Activated T-cell treated with anti-CD3 and anti-CD28 coated beads, Interleukin-2, amount 50 U/mL, for 1 hour (primary cell): ENCODE results near the gene TTC9B.
"Not testable (repeated sequence)": the region's sequence is repeated elsewhere in the genome, so short reads cannot be mapped to it uniquely, and the experiment has no call there.

ENCODE experiments used
- DNase-seq: peaks from one replicate; pipeline ENCODE4 v3.0.0-alpha.2; 2020

The TTC9B gene

GRCh38 chr19:40210889-40211288 lies 7.3 kb downstream of the TTC9B start:
- no peak for DNase-seq

- DNase-seq, result no peak
Measured at GRCh38 chr19:40208602-40209001, 9.6 kb downstream of the TTC9B start.

- no peak for DNase-seq
Measured at GRCh38 chr19:40205760-40206159, 12.4 kb downstream of the TTC9B start.

- no peak for DNase-seq
Measured at GRCh38 chr19:40204381-40204780, 13.8 kb downstream of the TTC9B start.

DNA sequence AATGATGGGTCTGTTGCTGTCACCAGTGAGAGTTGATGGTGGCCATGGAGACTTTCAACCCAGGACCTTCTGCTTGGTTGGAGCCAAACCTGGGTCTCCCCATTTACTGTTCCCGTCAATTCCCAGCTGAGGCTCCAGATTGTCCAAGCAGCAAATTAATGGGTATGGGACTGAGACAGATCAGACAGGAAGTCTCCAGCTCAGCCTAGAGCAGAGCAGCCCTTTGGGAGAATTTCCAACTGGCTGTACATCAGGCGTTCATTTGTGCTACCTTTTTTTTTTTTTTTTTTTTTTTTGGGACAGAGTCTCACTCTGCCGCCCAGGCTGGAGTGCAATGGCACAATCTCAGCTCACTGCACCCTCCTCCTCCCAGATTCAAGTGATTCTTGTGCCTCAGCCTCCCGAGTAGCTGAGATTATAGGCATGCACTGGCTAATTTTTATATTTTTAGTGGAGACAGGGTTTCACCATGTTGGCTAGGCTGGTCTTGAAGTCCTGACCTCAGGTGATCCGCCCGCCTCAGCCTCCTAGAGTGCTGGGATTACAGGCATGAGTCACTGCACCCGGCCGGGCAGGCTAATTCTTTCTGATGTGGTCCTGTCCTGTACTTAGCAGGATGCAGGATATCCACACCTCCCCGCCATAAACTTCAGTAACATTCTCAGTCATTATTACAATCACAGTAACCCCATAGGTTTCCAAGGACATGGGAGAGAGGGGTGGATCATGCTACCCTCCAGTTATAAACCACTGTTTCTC lies 17.7 kb downstream of the TTC9B start:
- no peak for DNase-seq

GRCh38 chr19:40198272-40198990 lies 19.8 kb downstream of the TTC9B start:
- DNase-seq, result no peak

- DNase-seq, result no peak
Measured at GRCh38 chr19:40193587-40193849, 24.7 kb downstream of the TTC9B start.

DNA sequence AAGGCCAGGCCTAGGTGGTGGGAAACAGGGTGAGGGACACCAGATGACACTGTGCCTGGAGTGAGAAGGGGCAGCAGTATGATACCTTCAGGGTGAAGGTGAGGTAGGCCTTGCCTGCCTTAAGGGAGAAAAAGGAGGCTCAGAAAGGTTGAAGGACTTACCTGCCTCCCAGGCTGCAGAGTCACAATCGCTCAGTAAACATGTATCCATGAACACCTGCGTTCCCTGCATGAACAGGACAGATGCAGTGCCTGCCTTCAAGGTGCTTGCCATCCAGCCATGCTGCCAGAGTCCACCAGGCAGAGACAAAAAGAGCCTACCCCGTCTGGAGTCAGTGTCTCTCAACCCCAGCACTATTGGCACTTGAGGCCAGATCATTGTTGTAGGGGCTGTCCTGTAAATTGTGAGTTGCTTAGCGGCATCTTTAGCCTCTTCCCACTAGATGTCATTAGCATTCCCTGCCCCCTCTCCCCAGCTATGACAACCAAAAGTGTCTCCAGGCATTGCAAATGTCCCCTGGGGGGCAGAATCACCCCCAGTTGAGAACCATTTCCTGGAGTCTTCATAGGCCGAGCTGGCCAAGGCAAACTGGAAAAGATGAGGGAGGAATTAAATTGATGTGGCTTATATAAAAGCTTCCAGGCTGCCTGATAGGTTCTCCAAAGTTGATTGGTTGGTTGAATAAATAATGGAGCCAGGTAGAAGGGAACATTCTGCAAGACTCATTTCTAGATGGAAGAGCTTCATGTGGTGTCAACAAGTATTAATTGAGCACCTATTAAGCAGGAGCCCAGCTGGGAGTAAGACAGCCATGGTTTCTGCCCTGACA lies 25.2 kb downstream of the TTC9B start:
- no peak for DNase-seq

- DNase-seq, result peak; percentile 31
Measured at GRCh38 chr19:40191836-40192646, 26.1 kb downstream of the TTC9B start.

- DNase-seq, result peak; percentile 82
Measured at GRCh38 chr19:40190891-40191835, 27.0 kb downstream of the TTC9B start, which contains the start of gene MAP3K10. MAP3K10 (plus strand) TSS chr19:40191426; CDS start chr19:40192032, 606 bp downstream.

GRCh38 chr19:40184273-40184672 lies 33.9 kb downstream of the TTC9B start:
- no peak for DNase-seq

- no peak for DNase-seq
Measured at GRCh38 chr19:40178756-40179155, 39.4 kb downstream of the TTC9B start.

DNA sequence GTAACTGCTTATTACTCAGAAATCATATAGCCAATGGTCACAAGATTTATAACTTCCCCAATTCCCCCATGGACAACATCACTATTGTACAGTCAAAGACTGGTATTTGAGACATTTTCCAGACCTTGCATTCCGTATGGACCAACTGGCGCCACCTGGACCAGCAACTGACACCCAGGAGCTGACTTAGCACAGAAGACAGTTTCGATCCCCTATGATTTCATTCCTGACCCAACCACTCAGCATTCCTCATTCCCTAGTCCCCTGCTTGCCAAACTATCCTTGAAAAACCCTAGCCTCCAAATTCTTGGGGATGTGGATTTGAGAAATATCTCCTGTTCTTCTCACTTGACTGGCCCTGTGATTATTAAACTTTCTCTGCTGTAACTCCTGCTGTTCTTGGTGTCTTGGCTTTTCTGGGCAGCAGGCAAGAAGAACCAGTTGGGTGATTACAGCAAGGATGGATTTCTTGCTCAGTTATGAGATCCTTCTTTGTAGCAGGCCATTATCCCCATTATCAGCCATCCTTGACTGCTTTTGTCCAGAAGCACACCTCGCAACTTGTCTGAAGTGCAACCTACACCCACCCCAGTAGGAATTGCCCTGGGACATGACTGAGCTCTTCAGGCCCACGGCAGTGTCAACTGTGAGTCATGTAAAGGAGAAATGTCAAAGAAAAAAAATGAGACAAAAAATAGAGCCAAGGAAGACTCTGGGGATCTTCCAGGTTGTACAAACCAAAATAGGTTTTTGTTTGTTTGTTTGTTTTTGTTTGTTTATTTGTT lies 40.7 kb downstream of the TTC9B start:
- DNase-seq, result no peak

DNA sequence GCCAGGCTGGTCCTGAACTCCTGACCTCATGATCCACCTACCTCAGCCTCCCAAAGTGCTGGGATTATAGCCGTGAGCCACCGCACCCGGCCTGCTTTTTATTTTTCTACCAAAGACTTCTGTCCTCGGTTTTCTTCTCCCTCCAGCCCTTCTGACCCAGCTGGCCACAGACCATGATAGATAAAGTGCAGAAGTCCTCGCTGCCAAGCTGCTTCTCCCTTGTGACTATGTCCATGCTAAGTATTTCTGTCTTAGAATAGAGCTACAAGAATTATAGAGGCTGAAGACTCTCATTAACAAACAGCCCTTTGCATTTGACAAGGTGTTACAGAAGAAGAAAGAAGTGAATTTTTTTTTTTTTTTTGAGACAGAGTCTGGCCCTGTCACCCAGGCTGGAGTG lies 42.4 kb downstream of the TTC9B start:
- DNase-seq, result no peak

DNA sequence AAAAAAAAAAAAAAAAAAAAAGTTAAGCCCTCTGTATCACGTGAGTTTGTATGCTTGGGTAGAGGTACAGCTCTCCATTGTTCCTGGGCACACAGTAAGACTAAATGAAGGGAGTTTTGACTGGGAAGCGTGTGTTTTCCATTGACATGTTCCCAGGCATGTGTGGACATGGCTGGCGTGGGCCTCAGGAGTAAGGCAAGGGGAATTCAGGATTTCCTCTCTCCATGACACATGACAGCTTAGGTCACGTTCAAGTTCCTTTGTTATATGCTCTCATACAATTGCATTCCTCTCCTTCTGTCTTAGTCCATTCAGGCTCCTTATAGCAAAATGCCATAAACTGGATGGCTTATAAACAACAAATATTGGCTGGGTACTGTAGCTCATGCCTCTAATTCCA lies 44.1 kb downstream of the TTC9B start:
- DNase-seq, result no peak

DNA sequence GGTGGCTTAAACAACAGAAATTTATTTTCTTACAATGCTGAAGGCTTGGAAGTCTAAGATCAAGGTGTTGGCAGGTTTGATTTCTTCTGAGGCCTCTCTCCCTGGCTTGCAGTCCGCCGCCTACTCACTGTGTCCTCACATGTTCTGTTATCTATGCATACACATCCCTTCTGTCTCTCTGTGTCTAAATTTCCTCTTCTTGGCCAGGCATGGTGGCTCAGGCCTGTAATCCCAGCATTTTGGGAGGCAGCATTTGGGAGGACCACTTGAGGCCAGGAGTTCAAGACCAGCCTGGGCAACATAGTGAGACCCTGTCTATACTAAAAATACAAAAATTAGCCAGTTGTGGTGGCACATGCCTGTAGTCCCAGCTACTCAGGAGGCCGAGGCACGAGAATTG lies 46.9 kb downstream of the TTC9B start:
- not testable (repeated sequence) for DNase-seq

GRCh38 chr19:40170303-40170989 lies 47.7 kb downstream of the TTC9B start:
- DNase-seq, result not testable (repeated sequence)

GRCh38 chr19:40169482-40170302 lies 48.5 kb downstream of the TTC9B start:
- not testable (repeated sequence) for DNase-seq
